ENCODE data around the gene IPO13.

IPO13 gene

GRCh38 chr1:43961692-43962091 is 14.9 kb downstream of the IPO13 start:
- H3K4me1 ChIP-seq (ENCODE audit: control insufficient read depth, insufficient read depth, low read depth, low read length): no peaks in the 10 kb centered on the region
- no peak overlapping the region for H2BK120ac ChIP-seq (ENCODE audit: low read depth, low read length)
- H3K18ac ChIP-seq (ENCODE audit: low read depth in 1 of 2, low read length in 2 of 2): no peak overlapping the region
- H4K8ac ChIP-seq (ENCODE audit: low read length): no peak overlapping the region
- no peak overlapping the region for H3K9ac ChIP-seq (ENCODE audit: low read length)
- H3K27me3 ChIP-seq (ENCODE audit: control insufficient read depth in 1 of 2, insufficient read depth in 1 of 2, low read length in 2 of 2): no peaks in the 10 kb centered on the region
- no peak overlapping the region for H3K27ac ChIP-seq (ENCODE audit: low read length, poor library complexity, severe bottlenecking)
- H2BK5ac ChIP-seq (ENCODE audit: low read depth, low read length, poor library complexity, severe bottlenecking): no peak overlapping the region
- H3K4ac ChIP-seq (ENCODE audit: low read depth in 1 of 2, low read length in 2 of 2): no peak overlapping the region
- H2AK5ac ChIP-seq (ENCODE audit: low read length, severe bottlenecking): no peak overlapping the region
- 89% methylated on average over 3 of the region's 3 CpGs for WGBS
- H2BK15ac ChIP-seq (ENCODE audit: low read depth, poor library complexity, severe bottlenecking): no peak overlapping the region
- H2AFZ ChIP-seq (ENCODE audit: low read depth, low read length): no peak overlapping the region
- H3K4me3 ChIP-seq (ENCODE audit: insufficient read depth in 1 of 2, low read depth in 1 of 2, low read length in 2 of 2): no peak overlapping the region
- H2BK12ac ChIP-seq (ENCODE audit: low read length in 2 of 2): no peak overlapping the region
- H3K36me3 ChIP-seq (ENCODE audit: control insufficient read depth in 1 of 2, insufficient read depth in 2 of 2, low read depth in 1 of 2, low read length in 2 of 2): peaks cover 73 to 97% of the 10 kb centered on the region in 2 experiments
- DNase-seq: no peak
- no peak overlapping the region for H4K91ac ChIP-seq (ENCODE audit: low read length)
- no peaks in the 10 kb centered on the region for H3K9me3 ChIP-seq (ENCODE audit: control insufficient read depth, low read length)
- no peak overlapping the region for H3K23ac ChIP-seq (ENCODE audit: low read length in 2 of 2)
- H3K4me2 ChIP-seq (ENCODE audit: low read length, poor library complexity, severe bottlenecking): no peak overlapping the region
- H3K79me1 ChIP-seq (replicated peaks; ENCODE audit: low read length, poor library complexity, severe bottlenecking): peaks cover 3% of the 10 kb centered on the region
- no peak overlapping the region for H3K14ac ChIP-seq (ENCODE audit: low read length in 2 of 2)

GRCh38 chr1:43962324-43962723 is 15.6 kb downstream of the IPO13 start:
- Histone ChIP-seq H3K4me1 (ENCODE audit: control insufficient read depth, insufficient read depth, low read depth, low read length) (no peaks in the 10 kb centered on the region), H3K23ac (ENCODE audit: low read length in 2 of 2) (no peak overlapping the region), H4K8ac (ENCODE audit: low read length) (no peak overlapping the region), H3K9ac (ENCODE audit: low read length) (no peak overlapping the region), H3K36me3 (ENCODE audit: control insufficient read depth in 1 of 2, insufficient read depth in 2 of 2, low read depth in 1 of 2, low read length in 2 of 2) (peaks cover 73 to 96% of the 10 kb centered on the region in 2 experiments), H2BK15ac (ENCODE audit: low read depth, poor library complexity, severe bottlenecking) (no peak overlapping the region), H2BK12ac (ENCODE audit: low read length in 2 of 2) (no peak overlapping the region), H2AFZ (ENCODE audit: low read depth, low read length) (no peak overlapping the region), H3K4ac (ENCODE audit: low read depth in 1 of 2, low read length in 2 of 2) (no peak overlapping the region), H3K9me3 (ENCODE audit: control insufficient read depth, low read length) (no peaks in the 10 kb centered on the region), H3K4me3 (ENCODE audit: insufficient read depth in 1 of 2, low read depth in 1 of 2, low read length in 2 of 2) (no peak overlapping the region), H2BK5ac (ENCODE audit: low read depth, low read length, poor library complexity, severe bottlenecking) (no peak overlapping the region), H3K79me1 (replicated peaks; ENCODE audit: low read length, poor library complexity, severe bottlenecking) (peaks cover 2% of the 10 kb centered on the region), H3K18ac (ENCODE audit: low read depth in 1 of 2, low read length in 2 of 2) (no peak overlapping the region), H3K27ac (ENCODE audit: low read length, poor library complexity, severe bottlenecking) (no peak overlapping the region), H4K91ac (ENCODE audit: low read length) (no peak overlapping the region), H3K4me2 (ENCODE audit: low read length, poor library complexity, severe bottlenecking) (no peak overlapping the region), H3K27me3 (ENCODE audit: control insufficient read depth in 1 of 2, insufficient read depth in 1 of 2, low read length in 2 of 2) (no peaks in the 10 kb centered on the region), H3K14ac (ENCODE audit: low read length in 2 of 2) (no peak overlapping the region), H2AK5ac (ENCODE audit: low read length, severe bottlenecking) (no peak overlapping the region), H2BK120ac (ENCODE audit: low read depth, low read length) (no peak overlapping the region)
- WGBS: 80% methylated on average over 2 of the region's 2 CpGs
- no peak for DNase-seq

DNA sequence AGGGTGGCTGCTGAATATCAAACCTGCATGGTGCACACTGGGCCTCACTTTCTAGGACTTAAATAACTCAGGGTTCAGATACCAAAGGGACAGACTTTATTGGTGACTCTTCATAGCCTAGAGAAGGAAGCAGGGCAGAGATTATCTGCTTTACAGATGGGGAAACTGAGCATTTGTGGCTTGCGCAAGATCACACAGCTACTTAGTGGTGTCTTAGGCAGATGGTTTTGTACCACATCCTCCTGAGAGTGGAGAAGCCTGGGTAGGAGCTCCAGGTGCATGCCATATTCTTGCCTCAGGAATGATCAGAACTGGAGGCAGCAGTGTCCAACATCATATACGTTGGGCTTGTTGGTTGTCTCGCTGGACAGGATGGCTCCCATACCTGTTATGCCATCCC is 16.3 kb downstream of the IPO13 start:
- H3K4me2 ChIP-seq (ENCODE audit: low read length, poor library complexity, severe bottlenecking): no peak overlapping the region
- no peak overlapping the region for H3K18ac ChIP-seq (ENCODE audit: low read depth in 1 of 2, low read length in 2 of 2)
- H3K4me1 ChIP-seq (ENCODE audit: control insufficient read depth, insufficient read depth, low read depth, low read length): no peaks in the 10 kb centered on the region
- H3K27me3 ChIP-seq (ENCODE audit: control insufficient read depth in 1 of 2, insufficient read depth in 1 of 2, low read length in 2 of 2): no peaks in the 10 kb centered on the region
- H3K9me3 ChIP-seq (ENCODE audit: control insufficient read depth, low read length): no peaks in the 10 kb centered on the region
- H3K79me1 ChIP-seq (replicated peaks; ENCODE audit: low read length, poor library complexity, severe bottlenecking): peaks cover 2% of the 10 kb centered on the region
- H3K23ac ChIP-seq (ENCODE audit: low read length in 2 of 2): no peak overlapping the region
- DNase-seq: no peak
- no peak overlapping the region for H4K91ac ChIP-seq (ENCODE audit: low read length)
- H2AFZ ChIP-seq (ENCODE audit: low read depth, low read length): no peak overlapping the region
- no peak overlapping the region for H3K4me3 ChIP-seq (ENCODE audit: insufficient read depth in 1 of 2, low read depth in 1 of 2, low read length in 2 of 2)
- H2BK12ac ChIP-seq (ENCODE audit: low read length in 2 of 2): no peak overlapping the region
- no peak overlapping the region for H2BK120ac ChIP-seq (ENCODE audit: low read depth, low read length)
- H2BK5ac ChIP-seq (ENCODE audit: low read depth, low read length, poor library complexity, severe bottlenecking): no peak overlapping the region
- H2BK15ac ChIP-seq (ENCODE audit: low read depth, poor library complexity, severe bottlenecking): no peak overlapping the region
- 95% methylated on average over 3 of the region's 3 CpGs for WGBS
- no peak overlapping the region for H3K14ac ChIP-seq (ENCODE audit: low read length in 2 of 2)
- no peak overlapping the region for H2AK5ac ChIP-seq (ENCODE audit: low read length, severe bottlenecking)
- no peak overlapping the region for H3K4ac ChIP-seq (ENCODE audit: low read depth in 1 of 2, low read length in 2 of 2)
- H3K36me3 ChIP-seq (ENCODE audit: control insufficient read depth in 1 of 2, insufficient read depth in 2 of 2, low read depth in 1 of 2, low read length in 2 of 2): peaks cover 71 to 95% of the 10 kb centered on the region in 2 experiments
- H3K27ac ChIP-seq (ENCODE audit: low read length, poor library complexity, severe bottlenecking): no peak overlapping the region
- H4K8ac ChIP-seq (ENCODE audit: low read length): no peak overlapping the region
- no peak overlapping the region for H3K9ac ChIP-seq (ENCODE audit: low read length)

- no peak overlapping the region for H4K8ac ChIP-seq (ENCODE audit: low read length)
- no peak overlapping the region for H3K18ac ChIP-seq (ENCODE audit: low read depth in 1 of 2, low read length in 2 of 2)
- no peak overlapping the region for H2AFZ ChIP-seq (ENCODE audit: low read depth, low read length)
- no peaks in the 10 kb centered on the region for H3K27me3 ChIP-seq (ENCODE audit: control insufficient read depth in 1 of 2, insufficient read depth in 1 of 2, low read length in 2 of 2)
- H3K23ac ChIP-seq (ENCODE audit: low read length in 2 of 2): no peak overlapping the region
- H3K4ac ChIP-seq (ENCODE audit: low read depth in 1 of 2, low read length in 2 of 2): no peak overlapping the region
- H3K4me3 ChIP-seq (ENCODE audit: insufficient read depth in 1 of 2, low read depth in 1 of 2, low read length in 2 of 2): no peak overlapping the region
- H4K91ac ChIP-seq (ENCODE audit: low read length): no peak overlapping the region
- H2BK15ac ChIP-seq (ENCODE audit: low read depth, poor library complexity, severe bottlenecking): no peak overlapping the region
- H2BK12ac ChIP-seq (ENCODE audit: low read length in 2 of 2): no peak overlapping the region
- H2BK5ac ChIP-seq (ENCODE audit: low read depth, low read length, poor library complexity, severe bottlenecking): no peak overlapping the region
- no peak overlapping the region for H2AK5ac ChIP-seq (ENCODE audit: low read length, severe bottlenecking)
- H3K36me3 ChIP-seq (ENCODE audit: control insufficient read depth in 1 of 2, insufficient read depth in 2 of 2, low read depth in 1 of 2, low read length in 2 of 2): peaks cover 62 to 86% of the 10 kb centered on the region in 2 experiments
- no peak for DNase-seq
- H3K4me2 ChIP-seq (ENCODE audit: low read length, poor library complexity, severe bottlenecking): no peak overlapping the region
- peaks cover 2% of the 10 kb centered on the region for H3K79me1 ChIP-seq (replicated peaks; ENCODE audit: low read length, poor library complexity, severe bottlenecking)
- H3K9me3 ChIP-seq (ENCODE audit: control insufficient read depth, low read length): no peaks in the 10 kb centered on the region
- no peaks in the 10 kb centered on the region for H3K4me1 ChIP-seq (ENCODE audit: control insufficient read depth, insufficient read depth, low read depth, low read length)
- no peak overlapping the region for H3K14ac ChIP-seq (ENCODE audit: low read length in 2 of 2)
- H2BK120ac ChIP-seq (ENCODE audit: low read depth, low read length): no peak overlapping the region
- H3K9ac ChIP-seq (ENCODE audit: low read length): no peak overlapping the region
- WGBS: 84% methylated on average over 3 of the region's 5 CpGs
- no peak overlapping the region for H3K27ac ChIP-seq (ENCODE audit: low read length, poor library complexity, severe bottlenecking)
Measured at GRCh38 chr1:43963890-43964289, 17.1 kb downstream of the IPO13 start.

Data from mesenchymal stem cell (in vitro differentiated cells and primary cell).